ENCODE data around the gene PHF2. TPM values are rescaled to one million over a fixed set of nuclear protein-coding genes. Genes with fewer than 3 reads are reported as not detected.

The PHF2 gene
- total and polyA plus RNA-seq, 9 of the 15 experiments (the other 6 are each of a cell fraction or from before 2014, with no cell fraction given), result 0.37 to 14.4 (median 8.1) TPM

DNA sequence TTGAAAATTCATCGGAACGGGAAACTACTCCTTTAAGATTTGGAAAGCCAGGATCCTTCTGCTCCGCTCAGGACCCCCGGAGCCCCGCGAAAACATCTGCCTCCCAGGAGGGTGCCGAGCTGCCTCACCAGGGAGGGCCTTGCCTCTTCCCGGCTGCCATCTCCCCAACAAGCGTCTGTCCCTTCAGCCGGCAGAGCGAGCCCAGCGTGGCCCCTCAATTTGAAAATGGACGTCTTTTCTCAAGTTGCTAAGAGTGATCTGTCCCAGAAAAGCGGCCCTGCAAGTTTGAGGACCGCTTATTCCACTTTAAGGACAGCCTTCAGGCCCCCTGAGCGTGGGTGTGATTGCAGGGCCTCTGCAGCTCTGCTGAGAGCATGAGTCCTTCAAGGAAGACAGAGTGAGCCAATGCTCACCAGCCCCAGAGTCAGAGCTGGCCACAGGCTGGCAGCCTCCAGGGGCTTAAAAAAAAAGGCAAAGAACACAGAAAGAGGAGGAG lies 101.3 kb downstream of the PHF2 start:
- BruUV-seq (replicated peaks), result no TSS peak
- Histone ChIP-seq H4K20me1 (replicated peaks; ENCODE audit: control insufficient read depth, insufficient read depth, low read length) (no peaks in the 10 kb centered on the region), H3K27me3 (ENCODE audit: control insufficient read depth in 2 of 2, insufficient read depth in 2 of 2, low read length in 2 of 2) (no peaks in the 10 kb centered on the region), H2AFZ (ENCODE audit: low read depth, low read length) (no peak overlapping the region), H3K9ac (ENCODE audit: insufficient read depth in 1 of 2, low read depth in 2 of 2, low read length in 2 of 2) (no peak overlapping the region), H3K9me1 (ENCODE audit: control insufficient read depth, insufficient read depth, low read length) (no peaks in the 10 kb centered on the region), H3K4me1 (replicated peaks in 1 of 2; ENCODE audit: control insufficient read depth in 2 of 2, insufficient read depth in 2 of 2, low read length in 2 of 2) (peaks cover 0 to 18% of the 10 kb centered on the region in 2 experiments; a peak in 1 of 5 replicates), H3K36me3 (ENCODE audit: control insufficient read depth, insufficient read depth, low read length) (peaks cover 18% of the 10 kb centered on the region; the same call in 1 of the 3 replicates), H3K27ac (ENCODE audit: extremely low read depth, low read depth, low read length) (no peak overlapping the region), H3K79me2 (ENCODE audit: control insufficient read depth, insufficient read depth, low read length) (no peaks in the 10 kb centered on the region), H3K9me3 (replicated peaks; ENCODE audit: control insufficient read depth, insufficient read depth, low read depth, low read length) (no peaks in the 10 kb centered on the region), H3K4me3 (no peak overlapping the region), H3K4me2 (ENCODE audit: insufficient read depth, low read length) (no peak overlapping the region)
- intact Hi-C loops (cut with micrococcal nuclease), result no loop called here
- 87% methylated on average over 15 of the region's 16 CpGs for WGBS (ENCODE audit: insufficient coverage, low coverage, missing lambda C conversion rate)
- ATAC-seq, result no peak
- no peak for TF ChIP-seq ZBTB7A (IDR thresholded peaks at IDR 0.05; ENCODE audit: borderline replicate concordance, control insufficient read depth, low read depth, low read length)
- no peak for TF ChIP-seq ZNF830 (CRISPR knock-in tag; IDR thresholded peaks at IDR 0.05)
- CTCF ChIA-PET (ENCODE audit: low intra/inter-chr PET ratio), result no interaction called here
- POLR2A ChIA-PET, result interaction anchor here (1.0 kb wide), 1 partner anchor 8 kb away, joined by 4 read pairs; no protein-coding TSS in a partner anchor
- DNase-seq (ENCODE audit: extremely low read depth in 1 of 4, low spot score in 3 of 4), result no peak
- no peak for FAIRE-seq
- in situ Hi-C loops (cut with MboI), result loop anchor here (25.0 kb wide), 1 partner anchor 535 kb away; no protein-coding TSS in a partner anchor

GRCh38 chr9:93678199-93679019 lies 102.0 kb downstream of the PHF2 start:
- no peak for FAIRE-seq
- no peak for TF ChIP-seq CREB5 (CRISPR knock-in tag; IDR thresholded peaks at IDR 0.05)
- TF ChIP-seq MAFG (tag; conservative IDR thresholded peaks at IDR 0.05), result peak; percentile 77
- TF ChIP-seq C11orf30 (IDR thresholded peaks at IDR 0.05; ENCODE audit: low read depth), result peak; percentile 88
- TF ChIP-seq CBFB (CRISPR knock-in tag; IDR thresholded peaks at IDR 0.05), result no peak
- TF ChIP-seq ZBTB8A (IDR thresholded peaks at IDR 0.05; ENCODE audit: partially characterized antibody), result no peak

More at GRCh38 chr9:93678199-93679019, 102.0 kb downstream of the PHF2 start:
- Histone ChIP-seq H3K36me3 (ENCODE audit: control insufficient read depth, insufficient read depth, low read length) (peaks cover 18% of the 10 kb centered on the region; the same call in 1 of the 3 replicates), H3K4me1 (replicated peaks in 1 of 2; ENCODE audit: control insufficient read depth in 2 of 2, insufficient read depth in 2 of 2, low read length in 2 of 2) (peaks cover 0 to 18% of the 10 kb centered on the region in 2 experiments; a peak in 1 of 5 replicates), H3K4me3 (no peak overlapping the region), H3K9me3 (replicated peaks; ENCODE audit: control insufficient read depth, insufficient read depth, low read depth, low read length) (no peaks in the 10 kb centered on the region), H3K9me1 (ENCODE audit: control insufficient read depth, insufficient read depth, low read length) (no peaks in the 10 kb centered on the region), H3K9ac (ENCODE audit: insufficient read depth in 1 of 2, low read depth in 2 of 2, low read length in 2 of 2) (no peak overlapping the region), H4K20me1 (replicated peaks; ENCODE audit: control insufficient read depth, insufficient read depth, low read length) (no peaks in the 10 kb centered on the region), H3K4me2 (ENCODE audit: insufficient read depth, low read length) (no peak overlapping the region), H3K27me3 (ENCODE audit: control insufficient read depth in 2 of 2, insufficient read depth in 2 of 2, low read length in 2 of 2) (no peaks in the 10 kb centered on the region), H3K79me2 (ENCODE audit: control insufficient read depth, insufficient read depth, low read length) (no peaks in the 10 kb centered on the region), H2AFZ (ENCODE audit: low read depth, low read length) (no peak overlapping the region), H3K27ac (ENCODE audit: extremely low read depth, low read depth, low read length) (no peak overlapping the region)
- in situ Hi-C loops (cut with MboI), result loop anchor here (25.0 kb wide), 1 partner anchor 534 kb away; no protein-coding TSS in a partner anchor
- ATAC-seq (no peak), DNase-seq (ENCODE audit: extremely low read depth in 1 of 4, low spot score in 3 of 4) (no peak)
- WGBS (ENCODE audit: insufficient coverage, low coverage, missing lambda C conversion rate), result 82% methylated on average over 15 of the region's 17 CpGs
- CTCF ChIA-PET (ENCODE audit: low intra/inter-chr PET ratio), result no interaction called here
- BruUV-seq (replicated peaks), result TSS peak; percentile 74
- intact Hi-C loops (cut with micrococcal nuclease), result no loop called here
- POLR2A ChIA-PET, result interaction anchor here (1.2 kb wide), 1 partner anchor 10 kb away, joined by 4 read pairs; no protein-coding TSS in a partner anchor
